Mammary epithelial cell (primary cell): Measurements from ENCODE around the gene GPA33.

Experiments used
- EZH2 ChIP-seq: IDR thresholded peaks from 2 replicates; pipeline ENCODE4 v1.6.1; 2012; ENCODE audit warnings: low read length, inconsistent platforms, borderline replicate concordance
- TF ChIP-seq, protein P1 (sequence below), 2 donors: IDR thresholded peaks in 1 of 2; conservative IDR thresholded peaks in 1 of 2; 2 replicates each; pipeline ENCODE4 v1.5.1; 2011 to 2012; ENCODE audit warnings: inconsistent platforms in 2 of 2, low read length in 2 of 2, mild to moderate bottlenecking in 2 of 2, control low read depth in 1 of 2, low read depth in 1 of 2; ENCODE audit not compliant: insufficient read depth in 1 of 2; ENCODE audit errors: extremely low read depth in 1 of 2

DNA sequence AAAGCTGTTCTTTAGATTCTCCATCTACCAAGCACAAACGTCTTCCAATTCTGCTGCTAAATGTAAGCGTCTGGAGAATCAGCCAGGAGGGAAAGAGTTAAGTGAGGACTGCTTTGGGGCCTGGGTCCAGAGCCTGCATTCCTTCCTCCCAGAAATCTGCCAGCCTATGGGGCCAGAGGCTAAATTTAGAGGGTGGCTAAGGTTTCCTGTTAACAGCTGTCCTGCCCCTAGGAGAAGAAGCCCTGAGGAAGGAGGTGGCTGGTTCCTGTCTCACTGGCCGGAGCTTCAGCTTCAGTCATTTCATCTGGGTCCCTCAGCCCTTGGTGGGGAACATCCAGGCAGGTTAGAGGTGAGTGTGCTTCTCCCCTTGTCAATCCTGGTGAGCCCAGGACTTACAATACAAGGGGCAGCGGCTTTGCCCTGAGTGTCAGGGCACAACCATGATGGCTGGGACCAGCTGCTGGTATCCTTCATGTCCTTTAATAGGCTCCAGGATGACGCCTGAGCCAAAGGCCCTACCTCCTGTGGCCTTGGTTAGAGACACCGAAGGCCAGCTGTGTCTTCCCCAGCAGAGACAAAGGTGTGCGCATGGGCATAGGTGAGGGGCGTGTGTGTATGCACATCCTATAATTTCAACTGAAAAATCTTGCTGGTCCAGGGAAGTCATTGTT, 3.8 kb upstream of the GPA33 start, which contains the start of gene STYXL2:
- TF ChIP-seq, protein P1, sequence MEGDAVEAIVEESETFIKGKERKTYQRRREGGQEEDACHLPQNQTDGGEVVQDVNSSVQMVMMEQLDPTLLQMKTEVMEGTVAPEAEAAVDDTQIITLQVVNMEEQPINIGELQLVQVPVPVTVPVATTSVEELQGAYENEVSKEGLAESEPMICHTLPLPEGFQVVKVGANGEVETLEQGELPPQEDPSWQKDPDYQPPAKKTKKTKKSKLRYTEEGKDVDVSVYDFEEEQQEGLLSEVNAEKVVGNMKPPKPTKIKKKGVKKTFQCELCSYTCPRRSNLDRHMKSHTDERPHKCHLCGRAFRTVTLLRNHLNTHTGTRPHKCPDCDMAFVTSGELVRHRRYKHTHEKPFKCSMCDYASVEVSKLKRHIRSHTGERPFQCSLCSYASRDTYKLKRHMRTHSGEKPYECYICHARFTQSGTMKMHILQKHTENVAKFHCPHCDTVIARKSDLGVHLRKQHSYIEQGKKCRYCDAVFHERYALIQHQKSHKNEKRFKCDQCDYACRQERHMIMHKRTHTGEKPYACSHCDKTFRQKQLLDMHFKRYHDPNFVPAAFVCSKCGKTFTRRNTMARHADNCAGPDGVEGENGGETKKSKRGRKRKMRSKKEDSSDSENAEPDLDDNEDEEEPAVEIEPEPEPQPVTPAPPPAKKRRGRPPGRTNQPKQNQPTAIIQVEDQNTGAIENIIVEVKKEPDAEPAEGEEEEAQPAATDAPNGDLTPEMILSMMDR (conservative IDR thresholded peaks at IDR 0.05 in 1 of 2, IDR thresholded peaks at IDR 0.05 in 1 of 2; ENCODE audit: extremely low read depth in 1 of 2, insufficient read depth in 1 of 2, low read depth in 1 of 2, low read length in 2 of 2): no peak
- no peak for TF ChIP-seq EZH2
